ENCODE measurements around the gene ELP4. TPM values are rescaled to one million over a fixed set of nuclear protein-coding genes. Genes with fewer than 3 reads are reported as not detected.

ELP4 gene
- total RNA-seq, 1 experiment from 2014 or later, result 21.4 TPM

- TF ChIP-seq EGR1 (IDR thresholded peaks at IDR 0.05; ENCODE audit: low read depth) (no peak), EZH2 (IDR thresholded peaks at IDR 0.05) (no peak), POLR2AphosphoS5 (IDR thresholded peaks at IDR 0.05; ENCODE audit: low read depth, low read length) (no peak), SP1 (IDR thresholded peaks at IDR 0.05; ENCODE audit: low read depth) (no peak), YY1 (IDR thresholded peaks at IDR 0.05; ENCODE audit: extremely low read depth, insufficient replicate concordance, low read depth, low read length) (no peak)
- no TSS peak for BruUV-seq (replicated peaks)
These were observed 287.1 kb downstream of the ELP4 start for GRCh38 chr11:31796499-31797189.

GRCh38 chr11:31797190-31798056, 287.9 kb downstream of the ELP4 start:
- ATAC-seq (no peak), DNase-seq (ENCODE audit: low read depth, low spot score) (no peak)
- Histone ChIP-seq H3K4me2 (ENCODE audit: low read length) (no peak overlapping the region), H3K4me3 (replicated peaks in 1 of 2; ENCODE audit: low read depth in 1 of 2, low read length in 2 of 2) (no peak overlapping the region), H3K9ac (ENCODE audit: low read length) (no peak overlapping the region), H2AFZ (ENCODE audit: low read depth, low read length, poor library complexity, severe bottlenecking) (no peak overlapping the region), H3K79me2 (ENCODE audit: insufficient read depth, low read length) (no peaks in the 10 kb centered on the region), H3K9me3 (ENCODE audit: control insufficient read depth in 1 of 2, insufficient read depth in 1 of 2, low read depth in 1 of 2, low read length in 2 of 2) (no peaks in the 10 kb centered on the region), H3K27me3 (ENCODE audit: insufficient read depth, low read length) (no peaks in the 10 kb centered on the region), H3K9me2 (ENCODE audit: insufficient read depth) (no peaks in the 10 kb centered on the region), H3K27ac (ENCODE audit: low read depth, low read length) (no peak overlapping the region), H3K36me3 (ENCODE audit: control insufficient read depth in 1 of 2, insufficient read depth in 2 of 2, low read length in 2 of 2) (no peaks in the 10 kb centered on the region; a peak in 1 of 4 replicates), H3K4me1 (ENCODE audit: control insufficient read depth in 1 of 2, insufficient read depth in 2 of 2, low read length in 2 of 2) (no peaks in the 10 kb centered on the region), H4K20me1 (ENCODE audit: insufficient read depth) (no peaks in the 10 kb centered on the region)
- ChIA-PET CTCF (no interaction called here), POLR2A (no interaction called here), RAD21 (ENCODE audit: low non-redundant PET in 1 of 2, low total read pairs in 2 of 2, uncharacterized antibody in 2 of 2, unreplicated experiment in 2 of 2) (no interaction called here)
- TF ChIP-seq ZBTB33 (IDR thresholded peaks at IDR 0.05; ENCODE audit: extremely low read depth, insufficient replicate concordance, low read length), result no peak
- no peak for TF ChIP-seq EZH2 (IDR thresholded peaks at IDR 0.05)
- TF ChIP-seq JUND (IDR thresholded peaks at IDR 0.05), result no peak
- no TSS peak for BruUV-seq (replicated peaks)
- intact Hi-C loops (cut with micrococcal nuclease), result no loop called here

More at GRCh38 chr11:31796499-31797189, 287.1 kb downstream of the ELP4 start:
- H3K27me3 ChIP-seq (ENCODE audit: insufficient read depth, low read length), result no peaks in the 10 kb centered on the region
- no peaks in the 10 kb centered on the region for H3K4me1 ChIP-seq (ENCODE audit: control insufficient read depth in 1 of 2, insufficient read depth in 2 of 2, low read length in 2 of 2)
- H4K20me1 ChIP-seq (ENCODE audit: insufficient read depth), result no peaks in the 10 kb centered on the region
- no peaks in the 10 kb centered on the region for H3K9me3 ChIP-seq (ENCODE audit: control insufficient read depth in 1 of 2, insufficient read depth in 1 of 2, low read depth in 1 of 2, low read length in 2 of 2)
- ChIA-PET POLR2A (no interaction called here), CTCF (no interaction called here), RAD21 (ENCODE audit: low non-redundant PET in 1 of 2, low total read pairs in 2 of 2, uncharacterized antibody in 2 of 2, unreplicated experiment in 2 of 2) (no interaction called here)
- H3K4me3 ChIP-seq (replicated peaks in 1 of 2; ENCODE audit: low read depth in 1 of 2, low read length in 2 of 2), result no peak overlapping the region
- no peaks in the 10 kb centered on the region for H3K79me2 ChIP-seq (ENCODE audit: insufficient read depth, low read length)
- ATAC-seq (no peak), DNase-seq (ENCODE audit: low read depth, low spot score) (no peak)
- no peak overlapping the region for H2AFZ ChIP-seq (ENCODE audit: low read depth, low read length, poor library complexity, severe bottlenecking)
- H3K36me3 ChIP-seq (ENCODE audit: control insufficient read depth in 1 of 2, insufficient read depth in 2 of 2, low read length in 2 of 2), result no peaks in the 10 kb centered on the region; a peak in 1 of 4 replicates
- H3K27ac ChIP-seq (ENCODE audit: low read depth, low read length), result no peak overlapping the region
- H3K9ac ChIP-seq (ENCODE audit: low read length), result no peak overlapping the region
- no peak overlapping the region for H3K4me2 ChIP-seq (ENCODE audit: low read length)
- no peaks in the 10 kb centered on the region for H3K9me2 ChIP-seq (ENCODE audit: insufficient read depth)
- intact Hi-C loops (cut with micrococcal nuclease), result no loop called here

Measured in HCT116 (cell line).